Measurements from ENCODE around the gene PCNT. TPM values are rescaled to one million over a fixed set of nuclear protein-coding genes. Genes with fewer than 3 reads are reported as not detected.
A peak's percentile ranks its signal among the peaks of the same experiment; 100 is the strongest.

Gene PCNT
- total RNA-seq, 1 experiment from 2014 or later: 39.6 TPM

- no peak overlapping the region for H4K8ac ChIP-seq (replicated peaks; ENCODE audit: insufficient read length, low read depth, low read length)
- TF ChIP-seq, protein P1, sequence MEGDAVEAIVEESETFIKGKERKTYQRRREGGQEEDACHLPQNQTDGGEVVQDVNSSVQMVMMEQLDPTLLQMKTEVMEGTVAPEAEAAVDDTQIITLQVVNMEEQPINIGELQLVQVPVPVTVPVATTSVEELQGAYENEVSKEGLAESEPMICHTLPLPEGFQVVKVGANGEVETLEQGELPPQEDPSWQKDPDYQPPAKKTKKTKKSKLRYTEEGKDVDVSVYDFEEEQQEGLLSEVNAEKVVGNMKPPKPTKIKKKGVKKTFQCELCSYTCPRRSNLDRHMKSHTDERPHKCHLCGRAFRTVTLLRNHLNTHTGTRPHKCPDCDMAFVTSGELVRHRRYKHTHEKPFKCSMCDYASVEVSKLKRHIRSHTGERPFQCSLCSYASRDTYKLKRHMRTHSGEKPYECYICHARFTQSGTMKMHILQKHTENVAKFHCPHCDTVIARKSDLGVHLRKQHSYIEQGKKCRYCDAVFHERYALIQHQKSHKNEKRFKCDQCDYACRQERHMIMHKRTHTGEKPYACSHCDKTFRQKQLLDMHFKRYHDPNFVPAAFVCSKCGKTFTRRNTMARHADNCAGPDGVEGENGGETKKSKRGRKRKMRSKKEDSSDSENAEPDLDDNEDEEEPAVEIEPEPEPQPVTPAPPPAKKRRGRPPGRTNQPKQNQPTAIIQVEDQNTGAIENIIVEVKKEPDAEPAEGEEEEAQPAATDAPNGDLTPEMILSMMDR (conservative IDR thresholded peaks at IDR 0.05): no peak
- H2AK5ac ChIP-seq (ENCODE audit: insufficient read length, low read length): no peak overlapping the region
- H3K14ac ChIP-seq (ENCODE audit: insufficient read depth, low read length): no peak overlapping the region; the same call in 1 of the 2 replicates
- no peak overlapping the region for H2BK120ac ChIP-seq (ENCODE audit: low read depth, low read length, poor library complexity, severe bottlenecking)
- Mint-ChIP-seq H3K4me3 (no peak overlapping the region), H3K27me3 (ENCODE audit: low read depth) (no peaks in the 10 kb centered on the region), H3K27ac (peak overlapping the region in 1 of 3 experiments; percentile 39; a peak in 2 of 7 replicates), H3K4me1 (no peaks in the 10 kb centered on the region), H3K36me3 (ENCODE audit: insufficient read depth in 1 of 3, low read depth in 3 of 3) (peaks cover 29 to 71% (median 70%) of the 10 kb centered on the region in 3 experiments; a peak in 6 of 7 replicates), H3K9me3 (no peaks in the 10 kb centered on the region)
- no peak overlapping the region for H3T11ph ChIP-seq (ENCODE audit: low read length)
- WGBS (ENCODE audit: extremely low coverage, insufficient read length, low lambda C conversion rate): no CpG with 5 or more reads among the region's 33 CpGs
- no peak overlapping the region for H2BK20ac ChIP-seq (ENCODE audit: low read depth, low read length, poor library complexity, severe bottlenecking)
- H2AFZ ChIP-seq (ENCODE audit: low read length): no peak overlapping the region
- no peaks in the 10 kb centered on the region for H3K79me2 ChIP-seq (ENCODE audit: insufficient read depth, low read length)
- no peak overlapping the region for H3K18ac ChIP-seq (ENCODE audit: insufficient read length, low read depth, low read length)
- no peaks in the 10 kb centered on the region for H3K4me1 ChIP-seq (ENCODE audit: insufficient read depth, low read length)
- H3K27ac ChIP-seq (ENCODE audit: insufficient read length, low read depth, low read length): no peak overlapping the region
- H4K5ac ChIP-seq (ENCODE audit: insufficient read length, low read depth, low read length): no peak overlapping the region
- no peak overlapping the region for H3K4me2 ChIP-seq (ENCODE audit: insufficient read depth, insufficient read length, low read length)
- DNase-seq: no peak
- H3K27me3 ChIP-seq (ENCODE audit: insufficient read depth, low read length): no peaks in the 10 kb centered on the region
- no peak overlapping the region for H2BK12ac ChIP-seq (ENCODE audit: insufficient read length, low read depth, low read length)
- H3K23ac ChIP-seq (ENCODE audit: insufficient read length, low read depth, low read length): no peak overlapping the region
- H4K91ac ChIP-seq (ENCODE audit: insufficient read length, low read depth, low read length): no peak overlapping the region
- H3K4ac ChIP-seq (ENCODE audit: low read depth, low read length): no peak overlapping the region
- H3K9ac ChIP-seq (ENCODE audit: extremely low read depth, insufficient read length, low read length): no peak overlapping the region
- no peak overlapping the region for H3K56ac ChIP-seq (ENCODE audit: insufficient read length, low read depth, low read length)
- no peaks in the 10 kb centered on the region for H4K20me1 ChIP-seq (ENCODE audit: control insufficient read depth, insufficient read depth, insufficient read length)
- H2BK5ac ChIP-seq (ENCODE audit: insufficient read length, low read length): no peak overlapping the region
- H2BK15ac ChIP-seq (ENCODE audit: low read depth, low read length): no peak overlapping the region
- H3K9me3 ChIP-seq (ENCODE audit: control insufficient read depth, low read depth, low read length): no peaks in the 10 kb centered on the region
- no peaks in the 10 kb centered on the region for H3K79me1 ChIP-seq (ENCODE audit: insufficient read depth, low read depth, low read length, poor library complexity, severe bottlenecking)
- H3K23me2 ChIP-seq (ENCODE audit: insufficient read length, low read depth, low read length, poor library complexity, severe bottlenecking): no peaks in the 10 kb centered on the region
Observed at GRCh38 chr21:46355161-46356004, 31.4 kb downstream of the PCNT start.

Data from H9 (cell line).